Activated CD4-positive, alpha-beta T cell treated with anti-CD3 and anti-CD28 coated beads for 36 hours (primary cell): ENCODE results near the gene RPL38. TPM values are rescaled to one million over a fixed set of nuclear protein-coding genes. Genes with fewer than 3 reads are reported as not detected.

ENCODE experiments used
- ATAC-seq: fragments of 200-7000 bp; cut with Tn5 transposase; one replicate; pipeline ENCODE4 v1.10.0; 2021; ENCODE audit warnings: mild to moderate bottlenecking, moderate library complexity
- CTCF ChIA-PET: fragments of 350-600 bp; sonication (Branson Sonifier 250); formaldehyde crosslinking; loops from one replicate; lab custom pipeline; 2021; ENCODE audit warnings: antibody characterized with exemption; lab: Charles Lee
- POLR2A ChIA-PET: fragments of 350-600 bp; sonication (Branson Sonifier 250); formaldehyde crosslinking; loops from one replicate; lab custom pipeline; 2021; ENCODE audit warnings: antibody characterized with exemption, inconsistent platforms; lab: Charles Lee
- DNase-seq: peaks from one replicate; pipeline ENCODE4 v3.0.0-alpha.2; 2020
- H3K27ac Mint-ChIP-seq: one replicate; pipeline ENCODE4 v1.8.0; 2021; ENCODE audit warnings: mixed read lengths
- H3K27me3 Mint-ChIP-seq: one replicate; pipeline ENCODE4 v1.8.0; 2021; ENCODE audit warnings: mixed read lengths
- H3K36me3 Mint-ChIP-seq: one replicate; pipeline ENCODE4 v1.8.0; 2021; ENCODE audit warnings: low read depth, mixed read lengths
- H3K4me1 Mint-ChIP-seq: one replicate; pipeline ENCODE4 v1.8.0; 2021; ENCODE audit warnings: mixed read lengths
- H3K4me3 Mint-ChIP-seq: one replicate; pipeline ENCODE4 v1.8.0; 2021; ENCODE audit warnings: mild to moderate bottlenecking, moderate library complexity, mixed read lengths
- H3K9me3 Mint-ChIP-seq: one replicate; pipeline ENCODE4 v1.8.0; 2021; ENCODE audit warnings: low read depth, mixed read lengths
- intact Hi-C, 2 experiments: fragments of 100-400 bp; cut with DNase I in 1 of 2; cut with micrococcal nuclease in 1 of 2; formaldehyde crosslinking; loops; one replicate each; pipeline versions ENCODE4 v1.14.2 to v1.15.1; 2022 to 2024; cut with DNase I, micrococcal nuclease
- total RNA-seq, 2 experiments: library from RNA; stranded (reverse); gene quantifications; one replicate each; pipeline ENCODE4 v1.2.3, GENCODE V29; 2021

Gene RPL38
- total RNA-seq, 2 experiments from 2014 or later: 1,648 to 1,818 TPM

DNA sequence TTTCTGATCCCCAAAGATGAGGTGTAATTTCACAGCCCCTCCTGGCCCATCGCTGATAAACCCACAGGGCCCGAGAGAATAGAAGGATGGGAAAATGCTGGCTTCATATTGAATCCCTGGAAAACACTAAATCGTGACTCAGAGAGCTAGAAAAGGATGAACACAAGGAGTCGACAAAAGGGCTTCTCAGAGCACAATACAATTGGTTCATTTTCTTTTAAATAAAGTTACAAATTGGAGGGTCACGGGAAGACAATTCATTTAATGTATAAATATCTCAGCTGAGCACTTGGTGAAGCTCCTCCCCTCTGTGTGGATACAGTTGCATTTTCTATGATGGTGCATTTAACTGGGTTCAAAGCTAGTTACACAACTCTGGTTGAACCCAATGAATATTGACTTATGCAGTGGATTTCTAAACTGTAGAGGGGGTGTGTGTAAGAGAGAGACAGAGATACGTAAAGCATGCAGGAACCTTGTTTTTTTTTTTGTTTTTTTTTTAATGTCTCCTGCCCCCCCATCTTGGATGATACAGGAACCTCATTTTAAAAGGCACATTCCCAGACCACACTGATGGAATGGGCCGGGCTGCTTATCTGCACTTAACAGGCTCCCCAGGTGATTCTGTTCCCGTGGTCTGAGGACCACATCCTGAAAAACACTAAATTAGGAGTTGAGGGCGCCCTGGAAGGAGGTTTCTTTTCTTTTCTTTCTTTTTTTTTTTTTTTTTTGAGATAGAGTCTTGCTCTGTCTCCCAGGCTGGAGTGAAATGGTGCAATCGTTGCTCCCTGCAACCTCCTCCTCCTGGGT is 24.0 kb downstream of the RPL38 start:
- ATAC-seq (no peak), DNase-seq (no peak)
- Mint-ChIP-seq H3K4me1 (no peaks in the 10 kb centered on the region), H3K36me3 (peaks cover 4% of the 10 kb centered on the region), H3K9me3 (no peaks in the 10 kb centered on the region), H3K27me3 (no peaks in the 10 kb centered on the region), H3K4me3 (no peak overlapping the region), H3K27ac (no peak overlapping the region)
- CTCF ChIA-PET: interaction anchor here (0.9 kb wide), 1 partner anchor 69 kb away, joined by 3 read pairs; no protein-coding TSS in a partner anchor
- intact Hi-C loops: no loop called here
- POLR2A ChIA-PET: no interaction called here

DNA sequence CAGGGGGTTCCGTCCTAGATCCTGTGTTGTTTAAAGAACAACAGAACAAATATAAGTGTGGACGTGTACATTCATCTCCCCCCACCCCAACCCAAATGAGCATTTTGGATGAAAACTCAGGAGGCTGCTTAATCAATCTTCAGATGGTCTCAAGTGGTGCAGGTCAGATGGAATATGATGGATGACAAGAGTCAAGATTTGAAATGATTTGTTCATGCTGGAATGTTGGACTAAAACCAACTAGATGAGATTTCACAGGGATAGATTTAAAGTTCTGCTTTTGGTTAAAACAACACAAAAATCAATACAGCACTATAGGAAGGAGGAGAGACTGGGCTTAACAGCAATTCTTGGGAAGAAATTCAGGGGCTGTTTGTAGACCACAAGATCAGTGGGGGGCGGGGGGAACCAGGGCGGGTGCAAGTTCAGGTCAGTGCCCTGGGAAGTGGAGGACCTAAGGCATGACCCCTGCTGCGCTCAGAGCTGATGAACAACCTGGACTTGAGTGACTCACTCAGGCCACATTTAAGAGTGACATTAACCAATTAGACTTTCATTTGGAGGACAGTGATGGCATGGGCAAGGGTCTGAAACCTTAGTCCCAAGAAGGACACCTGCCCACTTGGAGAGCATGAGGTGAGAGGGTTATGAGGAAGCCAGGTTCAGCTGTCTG is 25.0 kb downstream of the RPL38 start:
- POLR2A ChIA-PET: no interaction called here
- no peak overlapping the region for H3K27ac Mint-ChIP-seq
- no peaks in the 10 kb centered on the region for H3K4me1 Mint-ChIP-seq
- no peaks in the 10 kb centered on the region for H3K27me3 Mint-ChIP-seq
- CTCF ChIA-PET: interaction anchor here (0.9 kb wide), 1 partner anchor 68 kb away, joined by 3 read pairs; no protein-coding TSS in a partner anchor
- H3K4me3 Mint-ChIP-seq: no peak overlapping the region
- ATAC-seq (no peak), DNase-seq (no peak)
- H3K9me3 Mint-ChIP-seq: no peaks in the 10 kb centered on the region
- H3K36me3 Mint-ChIP-seq: peaks cover 4% of the 10 kb centered on the region
- intact Hi-C loops: no loop called here

DNA sequence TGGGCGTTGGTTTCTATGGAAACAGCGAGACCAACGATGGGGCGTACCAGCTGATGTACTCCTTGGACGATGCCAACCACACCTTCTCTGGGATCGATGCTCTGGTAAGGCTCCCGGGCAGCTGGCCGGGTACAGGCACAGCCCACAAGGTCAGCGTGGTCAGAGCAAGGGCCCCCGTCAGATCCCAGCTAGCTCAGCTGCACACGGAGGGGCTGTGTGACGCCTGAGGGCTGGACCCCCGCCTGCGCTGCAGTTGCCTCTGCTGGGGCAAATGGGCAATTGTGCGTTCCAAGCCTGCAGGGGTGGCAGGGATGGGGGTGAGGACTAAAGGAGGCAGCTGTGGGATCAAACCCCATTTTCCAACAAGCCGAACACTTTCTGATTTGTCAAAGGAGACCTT is 27.4 kb downstream of the RPL38 start:
- CTCF ChIA-PET: interaction anchor here (0.8 kb wide), 1 partner anchor 208 kb away, joined by 3 read pairs; no protein-coding TSS in a partner anchor
- H3K4me3 Mint-ChIP-seq: no peak overlapping the region

DNA sequence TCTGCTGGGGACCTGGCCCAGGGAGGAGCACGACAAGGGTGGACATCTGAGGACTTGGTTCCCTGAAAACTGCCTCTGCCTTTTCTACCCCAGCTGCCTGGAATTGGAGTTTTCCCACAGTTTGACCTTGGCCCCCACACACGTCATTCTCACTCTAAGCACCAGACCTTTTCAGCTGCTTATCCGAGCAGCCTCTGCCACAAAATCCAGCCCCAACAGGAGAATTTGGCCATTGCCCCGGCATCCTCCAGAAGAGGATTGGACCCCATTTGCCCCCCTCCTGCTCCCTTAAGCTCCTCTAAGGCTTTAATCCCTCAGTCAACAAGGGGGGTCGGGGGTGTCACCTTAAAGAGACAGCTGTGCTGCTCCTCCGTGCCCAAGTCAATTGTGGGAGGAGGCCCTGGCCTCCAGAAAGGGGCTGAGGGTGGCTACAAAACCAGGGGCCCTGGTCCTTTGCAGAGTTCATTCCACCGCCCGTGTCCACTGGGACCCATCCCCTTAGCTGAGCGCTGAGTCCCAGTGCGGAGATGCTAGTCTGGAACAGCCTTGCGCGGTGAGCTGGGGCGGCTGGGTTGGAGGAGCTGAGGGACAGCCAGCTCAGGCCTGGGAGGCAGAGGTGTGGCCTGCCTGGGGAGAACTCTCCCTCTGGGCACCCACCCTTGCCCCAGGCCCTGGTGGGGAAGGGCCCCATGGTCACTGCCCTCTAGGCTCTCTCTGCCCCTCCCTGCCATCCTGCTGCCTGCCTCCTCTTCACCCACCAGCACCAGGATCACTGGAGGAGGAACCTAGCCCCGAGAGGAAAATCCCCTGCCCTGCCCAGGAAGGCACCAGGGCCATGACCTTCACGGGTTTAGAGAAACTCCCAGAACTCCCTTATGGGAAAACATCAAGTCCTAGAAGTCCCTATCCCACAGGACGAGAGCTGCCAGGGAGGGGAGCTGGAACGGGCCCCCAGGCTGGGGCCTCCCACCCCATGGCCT is 28.7 kb downstream of the RPL38 start:
- DNase-seq (no peak), ATAC-seq (no peak)
- Mint-ChIP-seq H3K27me3 (no peaks in the 10 kb centered on the region), H3K36me3 (peaks cover 4% of the 10 kb centered on the region), H3K4me1 (no peaks in the 10 kb centered on the region), H3K9me3 (no peaks in the 10 kb centered on the region), H3K27ac (no peak overlapping the region), H3K4me3 (no peak overlapping the region)
- intact Hi-C loops: no loop called here
- ChIA-PET CTCF (interaction anchor here (0.5 kb wide), 1 partner anchor 53 kb away, joined by 3 read pairs; no protein-coding TSS in a partner anchor), POLR2A (no interaction called here)

More for the DNA sequence above, 27.4 kb downstream of the RPL38 start:
- H3K36me3 Mint-ChIP-seq: peaks cover 4% of the 10 kb centered on the region
- DNase-seq (no peak), ATAC-seq (no peak)
- intact Hi-C loops: no loop called here
- POLR2A ChIA-PET: no interaction called here
- no peaks in the 10 kb centered on the region for H3K9me3 Mint-ChIP-seq
- H3K27ac Mint-ChIP-seq: no peak overlapping the region
- H3K27me3 Mint-ChIP-seq: no peaks in the 10 kb centered on the region
- no peaks in the 10 kb centered on the region for H3K4me1 Mint-ChIP-seq

DNA sequence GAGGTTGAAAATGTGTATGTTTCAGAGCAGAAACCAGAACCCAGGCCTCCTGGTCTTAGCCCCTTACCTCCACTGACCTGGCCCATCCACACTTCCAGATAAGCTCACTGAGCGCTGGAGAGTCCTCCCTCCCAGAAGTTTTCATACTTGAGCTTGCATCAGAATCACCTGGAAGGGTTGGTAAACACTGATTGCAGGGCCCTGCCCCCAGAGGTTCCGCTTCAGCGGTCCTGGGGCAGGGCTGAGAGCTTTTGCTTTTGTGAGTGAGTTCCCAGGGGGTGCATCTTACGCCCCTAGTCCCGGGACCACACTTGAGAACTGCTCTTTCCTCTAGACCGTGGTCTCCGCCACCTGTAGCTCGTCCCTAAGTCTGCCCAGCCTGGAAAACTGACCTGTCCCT is 30.5 kb downstream of the RPL38 start:
- intact Hi-C loops: no loop called here
- CTCF ChIA-PET: no interaction called here
- ATAC-seq: no peak

DNA sequence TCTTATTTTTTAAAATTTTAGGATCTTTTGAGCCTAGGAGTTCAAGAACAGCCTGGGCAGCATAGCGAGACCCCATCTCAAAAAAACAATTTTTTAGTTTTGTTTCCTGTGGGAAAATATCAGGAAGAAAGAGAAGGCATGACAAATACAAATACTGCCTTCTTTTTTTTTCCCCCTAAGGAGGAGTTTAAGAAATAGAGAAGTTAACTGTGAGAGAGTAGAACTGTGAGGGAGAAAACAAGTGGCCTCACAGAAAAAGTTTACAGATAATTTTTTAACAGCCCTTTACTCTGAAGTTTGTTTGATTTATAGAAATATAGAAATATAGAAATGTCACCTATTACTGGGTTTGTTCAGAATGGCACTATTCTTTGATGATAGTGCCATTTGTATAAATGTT is 31.0 kb downstream of the RPL38 start:
- CTCF ChIA-PET: interaction anchor here (0.7 kb wide), 1 partner anchor 241 kb away, joined by 3 read pairs; no protein-coding TSS in a partner anchor
- H3K27ac Mint-ChIP-seq: no peak overlapping the region

More for the DNA sequence above, 30.5 kb downstream of the RPL38 start:
- H3K27ac Mint-ChIP-seq: no peak overlapping the region
- peaks cover 1% of the 10 kb centered on the region for H3K36me3 Mint-ChIP-seq
- no peak for DNase-seq
- POLR2A ChIA-PET: no interaction called here
- no peaks in the 10 kb centered on the region for H3K4me1 Mint-ChIP-seq
- H3K9me3 Mint-ChIP-seq: no peaks in the 10 kb centered on the region
- no peak overlapping the region for H3K4me3 Mint-ChIP-seq
- no peaks in the 10 kb centered on the region for H3K27me3 Mint-ChIP-seq

DNA sequence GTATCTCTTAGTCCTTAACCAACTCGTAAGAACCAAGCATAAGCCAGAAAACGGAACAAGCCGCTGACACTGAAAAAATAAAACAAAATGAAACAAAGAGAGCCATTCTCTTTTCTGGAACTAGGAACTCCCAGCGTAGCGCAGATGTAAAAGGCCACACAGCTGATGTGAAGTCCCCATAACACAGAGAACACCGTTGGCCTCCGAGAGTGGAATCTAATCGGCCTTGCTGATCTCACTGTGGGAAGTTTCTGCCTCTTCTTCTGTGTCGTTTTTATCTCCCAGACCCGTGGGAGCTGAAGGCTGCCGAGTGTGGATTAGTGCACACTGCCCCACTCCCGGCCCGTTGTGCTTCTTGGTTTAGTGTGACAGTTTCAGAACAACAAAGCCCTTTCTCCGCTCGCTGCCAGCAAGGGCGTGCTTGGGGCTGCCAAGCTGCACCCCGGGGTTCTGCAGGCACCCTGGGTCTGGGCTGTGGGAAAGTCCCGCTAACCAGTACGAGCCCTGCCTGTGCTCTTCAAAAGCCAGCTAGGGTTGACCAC is 31.6 kb downstream of the RPL38 start:
- DNase-seq (no peak), ATAC-seq (no peak)
- H3K27me3 Mint-ChIP-seq: no peaks in the 10 kb centered on the region
- ChIA-PET CTCF (interaction anchor here (0.7 kb wide), 1 partner anchor 241 kb away, joined by 3 read pairs; no protein-coding TSS in a partner anchor), POLR2A (no interaction called here)
- H3K4me1 Mint-ChIP-seq: no peaks in the 10 kb centered on the region
- no peak overlapping the region for H3K4me3 Mint-ChIP-seq
- H3K27ac Mint-ChIP-seq: no peak overlapping the region
- intact Hi-C loops: no loop called here
- H3K36me3 Mint-ChIP-seq: peaks cover 1% of the 10 kb centered on the region
- H3K9me3 Mint-ChIP-seq: no peaks in the 10 kb centered on the region

More for the DNA sequence above, 31.0 kb downstream of the RPL38 start:
- H3K4me3 Mint-ChIP-seq: no peak overlapping the region
- peaks cover 1% of the 10 kb centered on the region for H3K36me3 Mint-ChIP-seq
- POLR2A ChIA-PET: no interaction called here
- H3K4me1 Mint-ChIP-seq: no peaks in the 10 kb centered on the region
- intact Hi-C loops: no loop called here
- no peaks in the 10 kb centered on the region for H3K27me3 Mint-ChIP-seq
- H3K9me3 Mint-ChIP-seq: no peaks in the 10 kb centered on the region
- DNase-seq (no peak), ATAC-seq (no peak)

DNA sequence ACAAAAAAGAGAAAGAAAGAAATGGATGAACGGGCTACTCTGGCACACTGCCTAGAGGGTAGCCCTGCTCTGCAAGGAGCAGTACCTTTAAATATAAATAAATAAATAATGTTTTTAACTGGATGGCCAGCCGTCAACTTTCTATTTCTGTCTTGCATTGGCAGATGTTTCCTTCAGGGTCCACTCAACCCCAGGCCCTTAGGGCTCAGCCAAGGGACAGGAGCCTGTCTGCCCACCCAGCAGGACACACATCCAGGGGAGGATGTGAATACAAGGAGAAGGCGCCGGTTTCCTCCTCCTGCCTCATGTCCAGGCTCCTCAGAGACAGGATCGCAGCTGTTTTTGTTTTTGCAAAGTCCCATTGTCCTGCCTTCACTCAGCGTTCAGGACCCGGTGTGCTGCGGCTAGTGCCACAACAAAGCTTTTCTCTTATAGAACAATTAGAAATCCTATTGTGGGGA is 32.5 kb downstream of the RPL38 start:
- Mint-ChIP-seq H3K27ac (no peak overlapping the region), H3K4me1 (no peaks in the 10 kb centered on the region), H3K9me3 (no peaks in the 10 kb centered on the region), H3K36me3 (no peaks in the 10 kb centered on the region), H3K27me3 (no peaks in the 10 kb centered on the region), H3K4me3 (no peak overlapping the region)
- POLR2A ChIA-PET: no interaction called here
- CTCF ChIA-PET: interaction anchor here (1.5 kb wide), 1 partner anchor 9 kb away, joined by 8 read pairs; no protein-coding TSS in a partner anchor
- intact Hi-C loops: no loop called here
- ATAC-seq (no peak), DNase-seq (no peak)

DNA sequence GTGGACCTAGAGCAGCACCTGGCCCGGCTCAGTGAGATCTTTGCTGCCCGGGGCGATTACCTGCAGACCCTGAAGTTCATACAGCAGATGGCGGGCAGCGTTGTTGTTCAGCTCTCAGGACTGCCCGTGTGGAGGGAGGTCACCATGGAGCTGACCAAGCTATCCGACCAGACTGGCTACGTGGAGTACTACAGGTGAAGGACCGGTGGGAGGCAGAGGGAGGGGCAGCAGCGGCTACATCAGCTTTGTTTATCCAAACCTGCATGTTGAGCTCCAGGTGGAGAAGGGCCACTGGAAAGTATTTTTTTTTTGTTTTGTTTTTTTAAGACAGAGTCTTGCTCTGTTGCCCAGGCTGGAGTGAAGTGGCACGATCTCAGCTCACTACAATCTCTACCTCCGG is 33.8 kb downstream of the RPL38 start:
- H3K4me1 Mint-ChIP-seq: no peaks in the 10 kb centered on the region
- no peak for DNase-seq
- POLR2A ChIA-PET: no interaction called here
- no peak overlapping the region for H3K27ac Mint-ChIP-seq
- no peaks in the 10 kb centered on the region for H3K27me3 Mint-ChIP-seq
- intact Hi-C loops: no loop called here
- no peak overlapping the region for H3K4me3 Mint-ChIP-seq
- no peak for ATAC-seq
- no peaks in the 10 kb centered on the region for H3K9me3 Mint-ChIP-seq
- CTCF ChIA-PET: interaction anchor here (0.6 to 1.5 kb wide), 2 partner anchors 8 to 1559 kb away, joined by 3 to 8 read pairs; no protein-coding TSS in a partner anchor
- H3K36me3 Mint-ChIP-seq: no peaks in the 10 kb centered on the region

DNA sequence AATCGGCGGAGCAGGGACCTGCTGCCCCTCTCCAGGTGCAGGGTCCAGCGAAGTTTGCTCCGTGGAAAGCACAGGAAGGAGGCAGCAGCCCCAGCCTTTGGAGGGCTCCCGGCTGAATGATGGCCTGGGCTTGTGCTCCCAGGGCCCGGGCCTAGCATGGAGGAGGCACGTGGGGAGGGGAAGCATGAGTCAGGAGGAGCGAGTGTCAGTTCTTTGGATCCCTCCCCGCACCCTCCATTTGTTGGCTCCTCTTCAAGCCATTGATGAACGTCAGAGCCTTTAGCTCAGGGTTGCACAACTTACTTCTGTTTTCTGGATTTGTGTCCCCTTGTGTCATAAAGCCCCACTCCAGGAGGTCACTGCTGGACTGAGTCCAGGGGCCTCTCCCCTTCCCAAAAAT is 35.7 kb downstream of the RPL38 start:
- no peak overlapping the region for H3K4me3 Mint-ChIP-seq
- POLR2A ChIA-PET: no interaction called here
- no peaks in the 10 kb centered on the region for H3K4me1 Mint-ChIP-seq
- no peaks in the 10 kb centered on the region for H3K9me3 Mint-ChIP-seq
- DNase-seq (no peak), ATAC-seq (no peak)
- H3K27ac Mint-ChIP-seq: no peak overlapping the region
- H3K36me3 Mint-ChIP-seq: no peaks in the 10 kb centered on the region
- CTCF ChIA-PET: no interaction called here
- no peaks in the 10 kb centered on the region for H3K27me3 Mint-ChIP-seq
- intact Hi-C loops: no loop called here
